Karpas-422 (cell line): ENCODE results near the gene RPS19BP1. TPM values are rescaled to one million over a fixed set of nuclear protein-coding genes. Genes with fewer than 3 reads are reported as not detected.

Experiments used
- DNase-seq: peaks from one replicate; pipeline ENCODE4 v3.0.0-alpha.2; 2015
- H2AFZ ChIP-seq: fragments of 200-600 bp; sonication (generic); 2 replicates; pipeline ENCODE4 v1.6.1; 2014; ENCODE audit warnings: antibody characterized with exemption, low read length, mixed read lengths
- H3K27ac ChIP-seq: fragments of 200-600 bp; sonication (generic); 2 replicates; pipeline ENCODE4 v1.5.1; 2014; ENCODE audit warnings: mild to moderate bottlenecking, low read length, moderate library complexity
- H3K27me3 ChIP-seq: fragments of 200-600 bp; sonication (generic); 2 replicates; pipeline ENCODE4 v1.6.1; 2014; ENCODE audit warnings: low read length, mixed read lengths
- H3K36me3 ChIP-seq: fragments of 200-600 bp; sonication (generic); 2 replicates; pipeline ENCODE4 v1.6.1; 2014; ENCODE audit warnings: low read length, mixed read lengths; ENCODE audit not compliant: insufficient read depth
- H3K4me1 ChIP-seq: fragments of 200-600 bp; sonication (generic); 2 replicates; pipeline ENCODE4 v1.6.1; 2014; ENCODE audit warnings: mild to moderate bottlenecking, low read length, mixed read lengths
- H3K4me2 ChIP-seq: fragments of 200-600 bp; sonication (generic); 2 replicates; pipeline ENCODE4 v1.6.1; 2014; ENCODE audit warnings: low read length, low read depth, mild to moderate bottlenecking; ENCODE audit not compliant: poor library complexity, severe bottlenecking
- H3K4me3 ChIP-seq: fragments of 200-600 bp; sonication (generic); 2 replicates; pipeline ENCODE4 v1.5.1; 2014; ENCODE audit warnings: mild to moderate bottlenecking, antibody characterized with exemption, low read length, mixed read lengths
- H3K79me2 ChIP-seq: fragments of 200-600 bp; sonication (generic); 2 replicates; pipeline ENCODE4 v1.6.1; 2014; ENCODE audit warnings: mild to moderate bottlenecking, low read length, mixed read lengths
- H3K9ac ChIP-seq: fragments of 200-600 bp; sonication (generic); 2 replicates; pipeline ENCODE4 v1.6.0; 2014; ENCODE audit warnings: low read length
- H3K9me2 ChIP-seq: fragments of 200-600 bp; sonication (generic), shearing (Covaris generic); replicated peaks from 2 replicates; pipeline ENCODE4 v1.6.0; 2014; ENCODE audit warnings: mild to moderate bottlenecking, low read length, moderate library complexity; ENCODE audit not compliant: insufficient read depth
- H3K9me3 ChIP-seq: fragments of 300-700, 200-600 bp; sonication (generic); 2 replicates; pipeline ENCODE4 v1.6.1; 2014; ENCODE audit warnings: low read length, mixed read lengths
- H4K20me1 ChIP-seq: fragments of 200-600 bp; sonication (generic); 2 replicates; pipeline ENCODE4 v1.6.1; 2014; ENCODE audit warnings: mild to moderate bottlenecking, antibody characterized with exemption, low read length, low read depth; ENCODE audit not compliant: insufficient read depth
- total RNA-seq: library from RNA; depleted of rRNA; stranded (reverse); fragments of >200 nt; shearing (Covaris generic); gene quantifications from 2 replicates; pipeline ENCODE4 v1.2.3, GENCODE V29; 2014; ENCODE audit warnings: low replicate concordance

RPS19BP1 gene
- total RNA-seq, 1 experiment from 2014 or later, result 91.1 TPM

GRCh38 chr22:39498368-39498767 is 34.2 kb downstream of the RPS19BP1 start:
- peaks cover 21% of the 10 kb centered on the region for H3K4me1 ChIP-seq
- H3K9ac ChIP-seq, result no peak overlapping the region
- H3K9me3 ChIP-seq, result no peaks in the 10 kb centered on the region
- no peak overlapping the region for H3K4me3 ChIP-seq
- H3K9me2 ChIP-seq, result no peaks in the 10 kb centered on the region
- no peak overlapping the region for H2AFZ ChIP-seq
- no peaks in the 10 kb centered on the region for H3K27me3 ChIP-seq
- no peak overlapping the region for H3K27ac ChIP-seq
- H3K4me2 ChIP-seq, result no peak overlapping the region
- peaks cover 5% of the 10 kb centered on the region; the same call in 1 of the 2 replicates for H4K20me1 ChIP-seq
- no peak for DNase-seq
- H3K36me3 ChIP-seq, result peaks cover under 1% of the 10 kb centered on the region
- peaks cover 12% of the 10 kb centered on the region for H3K79me2 ChIP-seq

- no peaks in the 10 kb centered on the region; the same call in 1 of the 2 replicates for H4K20me1 ChIP-seq
- H3K4me2 ChIP-seq, result no peak overlapping the region
- no peaks in the 10 kb centered on the region for H3K9me3 ChIP-seq
- H3K27ac ChIP-seq, result no peak overlapping the region
- H3K9ac ChIP-seq, result no peak overlapping the region
- H3K36me3 ChIP-seq, result no peaks in the 10 kb centered on the region
- peaks cover 18% of the 10 kb centered on the region for H3K4me1 ChIP-seq
- no peak overlapping the region for H3K4me3 ChIP-seq
- H2AFZ ChIP-seq, result no peak overlapping the region
- no peak for DNase-seq
- peaks cover 3% of the 10 kb centered on the region for H3K79me2 ChIP-seq
- H3K27me3 ChIP-seq, result no peaks in the 10 kb centered on the region
- no peaks in the 10 kb centered on the region for H3K9me2 ChIP-seq
These were observed 35.1 kb downstream of the RPS19BP1 start for GRCh38 chr22:39497429-39497828.

- DNase-seq, result peak; percentile 80
- no peaks in the 10 kb centered on the region for H3K9me2 ChIP-seq
- H3K36me3 ChIP-seq, result peaks cover 2% of the 10 kb centered on the region
- H4K20me1 ChIP-seq, result peaks cover 1% of the 10 kb centered on the region; the same call in 1 of the 2 replicates
- no peaks in the 10 kb centered on the region for H3K79me2 ChIP-seq
- H3K4me1 ChIP-seq, result peaks cover 11% of the 10 kb centered on the region
- no peak overlapping the region for H2AFZ ChIP-seq
- no peaks in the 10 kb centered on the region for H3K9me3 ChIP-seq
- no peak overlapping the region for H3K9ac ChIP-seq
- H3K27me3 ChIP-seq, result no peaks in the 10 kb centered on the region
- H3K27ac ChIP-seq, result no peak overlapping the region
- H3K4me2 ChIP-seq, result peak overlapping the region; percentile 21
- H3K4me3 ChIP-seq, result no peak overlapping the region
These were observed 36.3 kb downstream of the RPS19BP1 start for GRCh38 chr22:39496131-39496838.

- no peaks in the 10 kb centered on the region for H3K9me2 ChIP-seq
- peaks cover 7% of the 10 kb centered on the region for H3K79me2 ChIP-seq
- no peak overlapping the region for H3K9ac ChIP-seq
- H3K27me3 ChIP-seq, result no peaks in the 10 kb centered on the region
- H2AFZ ChIP-seq, result no peak overlapping the region
- peaks cover 25% of the 10 kb centered on the region for H3K4me1 ChIP-seq
- no peaks in the 10 kb centered on the region for H3K9me3 ChIP-seq
- peaks cover 13% of the 10 kb centered on the region for H3K36me3 ChIP-seq
- H4K20me1 ChIP-seq, result peaks cover 17% of the 10 kb centered on the region; the same call in 1 of the 2 replicates
- DNase-seq, result no peak
- no peak overlapping the region for H3K4me2 ChIP-seq
- no peak overlapping the region for H3K4me3 ChIP-seq
- H3K27ac ChIP-seq, result no peak overlapping the region
These were observed 38.0 kb downstream of the RPS19BP1 start for GRCh38 chr22:39494471-39495120.

- peaks cover 33% of the 10 kb centered on the region for H3K4me1 ChIP-seq
- H4K20me1 ChIP-seq, result peaks cover 23% of the 10 kb centered on the region; the same call in 1 of the 2 replicates
- H3K36me3 ChIP-seq, result peaks cover 13% of the 10 kb centered on the region
- H3K4me2 ChIP-seq, result no peak overlapping the region
- H3K27ac ChIP-seq, result peak overlapping the region; percentile 27; the same call in 1 of the 2 replicates
- H3K9me2 ChIP-seq, result no peaks in the 10 kb centered on the region
- no peak overlapping the region for H3K9ac ChIP-seq
- no peak for DNase-seq
- H3K9me3 ChIP-seq, result no peaks in the 10 kb centered on the region
- H3K4me3 ChIP-seq, result no peak overlapping the region
- H3K79me2 ChIP-seq, result peaks cover 7% of the 10 kb centered on the region
- H3K27me3 ChIP-seq, result no peaks in the 10 kb centered on the region
- no peak overlapping the region for H2AFZ ChIP-seq
These were observed 38.8 kb downstream of the RPS19BP1 start for GRCh38 chr22:39493759-39494158.

- no peaks in the 10 kb centered on the region for H3K27me3 ChIP-seq
- H3K4me1 ChIP-seq, result peaks cover 49% of the 10 kb centered on the region
- no peak overlapping the region for H3K4me3 ChIP-seq
- H3K36me3 ChIP-seq, result peaks cover 15% of the 10 kb centered on the region
- H3K4me2 ChIP-seq, result no peak overlapping the region
- H3K9me2 ChIP-seq, result no peaks in the 10 kb centered on the region
- peaks cover 7% of the 10 kb centered on the region for H3K79me2 ChIP-seq
- H2AFZ ChIP-seq, result no peak overlapping the region
- no peak overlapping the region for H3K9ac ChIP-seq
- H3K27ac ChIP-seq, result no peak overlapping the region
- DNase-seq, result no peak
- H4K20me1 ChIP-seq, result peaks cover 25% of the 10 kb centered on the region; the same call in 1 of the 2 replicates
- H3K9me3 ChIP-seq, result no peaks in the 10 kb centered on the region
These were observed 40.4 kb downstream of the RPS19BP1 start for GRCh38 chr22:39492186-39492585.

GRCh38 chr22:39491696-39492095 is 40.9 kb downstream of the RPS19BP1 start:
- H3K4me1 ChIP-seq, result peaks cover 51% of the 10 kb centered on the region
- H3K79me2 ChIP-seq, result peaks cover 7% of the 10 kb centered on the region
- H3K36me3 ChIP-seq, result peaks cover 20% of the 10 kb centered on the region
- H3K4me3 ChIP-seq, result no peak overlapping the region
- H3K9me2 ChIP-seq, result no peaks in the 10 kb centered on the region
- H3K9ac ChIP-seq, result no peak overlapping the region
- no peaks in the 10 kb centered on the region for H3K9me3 ChIP-seq
- no peaks in the 10 kb centered on the region for H3K27me3 ChIP-seq
- no peak overlapping the region for H3K27ac ChIP-seq
- no peak for DNase-seq
- H3K4me2 ChIP-seq, result no peak overlapping the region
- H2AFZ ChIP-seq, result no peak overlapping the region
- H4K20me1 ChIP-seq, result peaks cover 30% of the 10 kb centered on the region; the same call in 1 of the 2 replicates

- Histone ChIP-seq H3K27ac (peak overlapping the region; percentile 12; the same call in 1 of the 2 replicates), H3K79me2 (peaks cover 7% of the 10 kb centered on the region), H3K36me3 (peaks cover 20% of the 10 kb centered on the region), H3K4me3 (no peak overlapping the region), H3K4me1 (peaks cover 47% of the 10 kb centered on the region), H3K9ac (no peak overlapping the region), H3K27me3 (no peaks in the 10 kb centered on the region), H3K4me2 (no peak overlapping the region), H3K9me3 (no peaks in the 10 kb centered on the region), H4K20me1 (peaks cover 31% of the 10 kb centered on the region; the same call in 1 of the 2 replicates), H2AFZ (no peak overlapping the region), H3K9me2 (no peaks in the 10 kb centered on the region)
- DNase-seq, result no peak
These were observed 41.4 kb downstream of the RPS19BP1 start for GRCh38 chr22:39490966-39491680.
